ENCODE results near the gene LRRC63. TPM values are rescaled to one million over a fixed set of nuclear protein-coding genes. Genes with fewer than 3 reads are reported as not detected.

LRRC63 gene
- total RNA-seq: under 0.01 TPM in 1 of 2 replicates, not detected in the other

GRCh38 chr13:46211483-46212351, at the start of gene LRRC63:
Gene LRRC63 (plus strand): TSS chr13:46211928. CDS start chr13:46213035, 1,107 bp downstream.

GRCh38 chr13:46181840-46182490, 29.8 kb upstream of the LRRC63 start, which contains the start of gene LCP1:
Gene LCP1 (minus strand): TSS chr13:46182177. CDS start chr13:46159662, 22,515 bp downstream.

Small RNA genes lying within 50 kb of the gene (small RNA-seq; reads per million reads assigned to genes)
- not detected for gene RN7SKP5
- gene RN7SL288P: not detected

Other genes with a start within 250 kb of the LRRC63 start
- gene ZC3H13, start 159.2 kb upstream of the LRRC63 start, total RNA-seq: 21.4 TPM in 2 replicates
- gene CPB2, start 106.9 kb upstream of the LRRC63 start, total RNA-seq: not detected in 2 replicates
- gene LCP1, start 29.8 kb upstream of the LRRC63 start, total RNA-seq: 0.61 and 0.81 TPM in 2 replicates
- gene RUBCNL, start 175.3 kb downstream of the LRRC63 start, total RNA-seq: 3.9 and 7.0 TPM in 2 replicates